SU-DHL-6 (cell line): Measurements from ENCODE around the gene HSPA1B.
A peak's percentile ranks its signal among the peaks of the same experiment; 100 is the strongest.
"Not testable (repeated sequence)": the region's sequence is repeated elsewhere in the genome, so short reads cannot be mapped to it uniquely, and the experiment has no call there.

Experiments
- H2AFZ ChIP-seq: fragments of 200-600 bp; sonication (generic); 2 replicates; pipeline ENCODE4 v1.6.1; 2014; ENCODE audit warnings: low read depth, mild to moderate bottlenecking, moderate library complexity, mixed read lengths, antibody characterized with exemption, low read length; ENCODE audit not compliant: severe bottlenecking
- H3F3A ChIP-seq: fragments of 200-600 bp; shearing (Covaris generic); 2 replicates; pipeline ENCODE4 v1.6.0; 2016; ENCODE audit warnings: antibody characterized with exemption, mild to moderate bottlenecking; ENCODE audit not compliant: insufficient read depth
- H3K27ac ChIP-seq: fragments of 200-600 bp; sonication (generic); 2 replicates; pipeline ENCODE4 v1.5.1; 2016; ENCODE audit warnings: low read depth, mild to moderate bottlenecking, low read length, moderate library complexity, mixed read lengths
- H3K27me3 ChIP-seq: fragments of 200-600 bp; sonication (generic), shearing (Covaris generic); 2 replicates; pipeline ENCODE4 v1.6.0; 2014; ENCODE audit warnings: mild to moderate bottlenecking, low read length
- H3K36me3 ChIP-seq: fragments of 200-600 bp; sonication (generic); 2 replicates; pipeline ENCODE4 v1.6.1; 2014; ENCODE audit warnings: mild to moderate bottlenecking, low read length, mixed read lengths
- H3K4me2 ChIP-seq: fragments of 300-600, 200-600 bp; shearing (Covaris generic), sonication (generic); 2 replicates; pipeline ENCODE4 v1.6.0; 2014; ENCODE audit warnings: low read length, low read depth, mild to moderate bottlenecking; ENCODE audit not compliant: poor library complexity, severe bottlenecking
- H3K4me3 ChIP-seq: fragments of 200-600 bp; sonication (generic); 2 replicates; pipeline ENCODE4 v1.5.1; 2014; ENCODE audit warnings: antibody characterized with exemption, low read length, mild to moderate bottlenecking, mixed read lengths; ENCODE audit not compliant: insufficient read depth, poor library complexity, severe bottlenecking
- H3K79me2 ChIP-seq: fragments of 200-600 bp; sonication (generic); 2 replicates; pipeline ENCODE4 v1.6.1; 2014; ENCODE audit warnings: mild to moderate bottlenecking, low read length, moderate library complexity; ENCODE audit not compliant: insufficient read depth
- H3K9ac ChIP-seq: fragments of 200-600 bp; sonication (generic); 2 replicates; pipeline ENCODE4 v1.7.0; 2014; ENCODE audit warnings: mild to moderate bottlenecking, low read length
- H3K9me2 ChIP-seq: fragments of 200-600 bp; sonication (generic); replicated peaks from 2 replicates; pipeline ENCODE4 v1.6.1; 2014; ENCODE audit warnings: low read length; ENCODE audit not compliant: insufficient read depth
- H3K9me3 ChIP-seq: fragments of 200-600 bp; sonication (generic); 2 replicates; pipeline ENCODE4 v1.6.1; 2014; ENCODE audit warnings: low read length, mixed read lengths; ENCODE audit not compliant: insufficient read depth
- H4K20me1 ChIP-seq: fragments of 200-600 bp; sonication (generic); 2 replicates; pipeline ENCODE4 v1.6.1; 2014; ENCODE audit warnings: low read depth, mild to moderate bottlenecking, antibody characterized with exemption, low read length, moderate library complexity, mixed read lengths
- EZH2phosphoT487 ChIP-seq: fragments of 200-600 bp; sonication (generic), shearing (Covaris generic); conservative IDR thresholded peaks from 2 replicates; pipeline ENCODE4 v1.6.1; 2018; ENCODE audit warnings: mild to moderate bottlenecking, antibody characterized with exemption, low read length, moderate library complexity, mixed read lengths
- TF ChIP-seq, protein P1 (sequence below): fragments of 200-600 bp; sonication (generic); IDR thresholded peaks from one replicate; pipeline ENCODE4 v1.5.1; 2017; ENCODE audit warnings: antibody characterized with exemption, mild to moderate bottlenecking, low read length, moderate library complexity; ENCODE audit not compliant: insufficient read depth, poor library complexity, severe bottlenecking

HSPA1B gene

DNA sequence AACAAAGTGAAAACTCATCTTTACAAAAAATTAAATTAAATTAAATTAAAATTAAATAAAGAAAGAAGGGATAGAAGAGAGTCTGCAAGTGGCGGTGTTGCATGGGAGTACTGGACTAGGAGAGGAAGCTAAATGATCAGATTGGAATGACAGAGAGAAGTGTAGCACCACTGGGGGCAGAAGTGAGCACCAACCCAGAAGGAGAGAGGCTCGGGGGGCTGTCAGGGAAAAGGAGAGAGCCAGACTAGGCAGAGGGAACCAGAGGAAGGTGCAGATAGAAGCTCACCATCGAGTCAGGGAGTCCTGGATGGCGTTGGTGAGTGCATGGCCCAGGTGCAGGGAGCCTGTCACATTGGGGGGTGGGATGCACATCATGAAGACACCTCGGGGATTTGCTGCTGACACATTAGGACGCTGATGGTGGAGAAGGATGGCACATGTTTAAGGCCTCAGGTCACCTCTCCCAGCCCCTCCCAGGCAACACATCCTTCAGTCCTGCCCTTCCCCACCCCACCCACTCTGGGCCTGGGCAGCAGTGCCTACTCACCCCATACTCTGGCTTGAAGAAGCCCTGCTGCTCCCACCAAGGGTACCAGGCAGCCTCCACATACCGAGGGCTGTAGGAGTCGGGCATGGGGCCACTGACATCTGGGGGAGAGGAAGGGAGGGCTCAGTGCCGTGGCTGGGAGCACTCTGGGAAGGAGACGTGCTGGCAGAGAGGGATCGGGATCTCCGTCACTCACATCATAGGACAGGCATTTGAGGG lies 36.0 kb upstream of the HSPA1B start:
- Histone ChIP-seq H3K9me3 (no peaks in the 10 kb centered on the region), H3K9ac (no peak overlapping the region), H3K4me2 (no peak overlapping the region), H3K27ac (no peak overlapping the region), H2AFZ (no peak overlapping the region), H3K27me3 (no peaks in the 10 kb centered on the region), H4K20me1 (peaks cover 4% of the 10 kb centered on the region; the same call in 1 of the 2 replicates), H3K36me3 (peaks cover 24% of the 10 kb centered on the region), H3F3A (peaks cover 39% of the 10 kb centered on the region), H3K9me2 (no peaks in the 10 kb centered on the region), H3K4me3 (no peak overlapping the region), H3K79me2 (peaks cover 32% of the 10 kb centered on the region)
- no peak for TF ChIP-seq EZH2phosphoT487
- TF ChIP-seq, protein P1, sequence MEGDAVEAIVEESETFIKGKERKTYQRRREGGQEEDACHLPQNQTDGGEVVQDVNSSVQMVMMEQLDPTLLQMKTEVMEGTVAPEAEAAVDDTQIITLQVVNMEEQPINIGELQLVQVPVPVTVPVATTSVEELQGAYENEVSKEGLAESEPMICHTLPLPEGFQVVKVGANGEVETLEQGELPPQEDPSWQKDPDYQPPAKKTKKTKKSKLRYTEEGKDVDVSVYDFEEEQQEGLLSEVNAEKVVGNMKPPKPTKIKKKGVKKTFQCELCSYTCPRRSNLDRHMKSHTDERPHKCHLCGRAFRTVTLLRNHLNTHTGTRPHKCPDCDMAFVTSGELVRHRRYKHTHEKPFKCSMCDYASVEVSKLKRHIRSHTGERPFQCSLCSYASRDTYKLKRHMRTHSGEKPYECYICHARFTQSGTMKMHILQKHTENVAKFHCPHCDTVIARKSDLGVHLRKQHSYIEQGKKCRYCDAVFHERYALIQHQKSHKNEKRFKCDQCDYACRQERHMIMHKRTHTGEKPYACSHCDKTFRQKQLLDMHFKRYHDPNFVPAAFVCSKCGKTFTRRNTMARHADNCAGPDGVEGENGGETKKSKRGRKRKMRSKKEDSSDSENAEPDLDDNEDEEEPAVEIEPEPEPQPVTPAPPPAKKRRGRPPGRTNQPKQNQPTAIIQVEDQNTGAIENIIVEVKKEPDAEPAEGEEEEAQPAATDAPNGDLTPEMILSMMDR, result peak; percentile 85

DNA sequence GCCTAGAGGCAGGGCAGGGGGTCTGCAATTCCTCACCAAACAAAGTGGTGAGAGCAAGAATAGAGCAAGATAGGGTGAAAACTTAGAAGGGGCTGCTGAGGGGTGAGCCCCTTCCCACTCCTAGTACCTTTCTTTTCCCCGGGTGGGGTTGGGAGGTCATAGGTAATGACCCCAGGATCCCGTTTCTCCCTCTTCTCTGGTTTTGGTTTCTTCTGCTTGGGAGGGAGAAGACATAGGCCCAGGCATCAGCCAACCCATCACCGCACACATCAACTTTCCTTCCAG lies 35.5 kb upstream of the HSPA1B start:
- Histone ChIP-seq H3K36me3 (peaks cover 20% of the 10 kb centered on the region), H3K9me3 (no peaks in the 10 kb centered on the region), H3K4me2 (no peak overlapping the region), H3K9me2 (no peaks in the 10 kb centered on the region), H3K79me2 (peaks cover 32% of the 10 kb centered on the region), H2AFZ (no peak overlapping the region), H4K20me1 (peaks cover 4% of the 10 kb centered on the region; the same call in 1 of the 2 replicates), H3K27ac (no peak overlapping the region), H3K4me3 (no peak overlapping the region), H3K27me3 (no peaks in the 10 kb centered on the region), H3K9ac (no peak overlapping the region), H3F3A (peaks cover 44% of the 10 kb centered on the region)
- TF ChIP-seq, protein P1, result no peak
- no peak for TF ChIP-seq EZH2phosphoT487

DNA sequence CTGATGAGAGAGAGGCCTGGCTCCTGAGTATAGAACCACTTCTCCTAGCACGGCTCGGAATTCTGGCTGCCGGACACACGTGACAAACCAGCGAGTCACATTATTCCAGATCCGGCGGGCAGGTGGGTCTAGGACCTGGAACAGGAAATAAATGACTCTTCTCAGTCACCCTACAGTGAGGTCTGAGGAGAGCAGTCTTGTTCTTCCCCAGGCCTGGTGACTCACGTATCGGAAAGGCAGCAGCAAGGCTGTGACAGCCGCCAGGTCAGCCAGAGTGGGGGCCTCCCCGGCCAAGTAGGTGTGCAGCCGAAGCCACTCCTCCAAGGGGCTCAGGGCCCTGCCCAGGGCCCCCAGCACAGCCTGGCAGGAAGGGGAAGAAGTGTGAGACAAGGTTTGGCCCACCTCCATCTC lies 34.8 kb upstream of the HSPA1B start:
- TF ChIP-seq, protein P1, result no peak
- no peak for TF ChIP-seq EZH2phosphoT487
- peak overlapping the region; percentile 2 for H3K4me2 ChIP-seq
- H3K4me3 ChIP-seq, result no peak overlapping the region
- no peak overlapping the region; the same call in 1 of the 2 replicates for H3K9ac ChIP-seq
- no peak overlapping the region for H2AFZ ChIP-seq
- peaks cover 4% of the 10 kb centered on the region; the same call in 1 of the 2 replicates for H4K20me1 ChIP-seq
- no peaks in the 10 kb centered on the region for H3K27me3 ChIP-seq
- H3K9me2 ChIP-seq, result no peaks in the 10 kb centered on the region
- H3K79me2 ChIP-seq, result peaks cover 32% of the 10 kb centered on the region
- H3K27ac ChIP-seq, result 0 out of 2 replicates have a peak overlapping the region, but pooled peaks have one; percentile 2
- peaks cover 20% of the 10 kb centered on the region for H3K36me3 ChIP-seq
- H3F3A ChIP-seq, result peaks cover 52% of the 10 kb centered on the region
- H3K9me3 ChIP-seq, result no peaks in the 10 kb centered on the region

DNA sequence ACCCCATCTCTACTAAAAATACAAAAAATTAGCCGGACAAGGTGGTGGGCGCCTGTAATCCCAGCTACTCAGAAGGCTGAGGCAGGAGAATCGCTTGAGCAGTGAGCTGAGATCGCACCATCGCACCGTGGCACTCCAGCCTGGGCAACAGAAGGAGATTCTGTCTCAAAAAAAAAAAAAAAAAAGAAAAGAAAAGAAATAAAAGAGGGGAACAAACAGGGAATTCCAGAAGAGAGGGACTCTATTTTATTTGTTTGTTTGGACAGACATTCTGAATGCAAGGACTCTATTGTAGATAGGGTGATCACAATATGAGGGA lies 33.7 kb upstream of the HSPA1B start:
- peak overlapping the region; percentile 66 for H3K27ac ChIP-seq
- H3F3A ChIP-seq, result peaks cover 57% of the 10 kb centered on the region
- not testable (repeated sequence) for H2AFZ ChIP-seq, H3K9me3 ChIP-seq, H3K27me3 ChIP-seq, H4K20me1 ChIP-seq, H3K9me2 ChIP-seq
- peak overlapping the region; percentile 94 for H3K9ac ChIP-seq
- peak overlapping the region; percentile 83 for H3K4me2 ChIP-seq
- H3K36me3 ChIP-seq, result peaks cover 15% of the 10 kb centered on the region
- peak overlapping the region; percentile 77 for H3K4me3 ChIP-seq
- H3K79me2 ChIP-seq, result peaks cover 32% of the 10 kb centered on the region
